ENCODE results near the gene CCDC8.
"Not testable (repeated sequence)": the region's sequence is repeated elsewhere in the genome, so short reads cannot be mapped to it uniquely, and the experiment has no call there.

GRCh38 chr19:46397801-46398479 is 15.4 kb downstream of the CCDC8 start:
- TF ChIP-seq CTCF (conservative IDR thresholded peaks at IDR 0.05; ENCODE audit: low read depth, low read length); EZH2 (IDR thresholded peaks at IDR 0.05; ENCODE audit: borderline replicate concordance, low read depth, low read length, poor library complexity, severe bottlenecking): not testable (repeated sequence)

Data from A673 (cell line).